PFSK-1 (cell line): Measurements from ENCODE around the gene ZNF318.

Experiments used
- FOXP2 ChIP-seq: optimal IDR thresholded peaks from 2 replicates; pipeline ENCODE3; 2011; ENCODE audit warnings: borderline replicate concordance, control low read depth, inconsistent platforms; ENCODE audit not compliant: insufficient read depth; ENCODE audit errors: extremely low read length, extremely low read depth
- POLR2AphosphoS5 ChIP-seq: IDR thresholded peaks from 2 replicates; pipeline ENCODE4 v1.6.1; 2012; ENCODE audit warnings: low read depth, mild to moderate bottlenecking, control low read depth, low read length, moderate library complexity
- REST ChIP-seq, 2 experiments: IDR thresholded peaks; 2 replicates each; pipeline versions ENCODE4 v1.6.1 to v1.8.0; 2011 to 2012; ENCODE audit warnings: low read depth in 2 of 2, low read length in 2 of 2, control low read depth in 1 of 2, inconsistent platforms in 1 of 2, mild to moderate bottlenecking in 1 of 2, moderate library complexity in 1 of 2; ENCODE audit not compliant: insufficient read depth in 1 of 2
- SIN3A ChIP-seq: IDR thresholded peaks from 2 replicates; pipeline ENCODE4 v1.6.1; 2012; ENCODE audit warnings: mild to moderate bottlenecking, low read length, moderate library complexity, borderline replicate concordance; ENCODE audit not compliant: insufficient read depth
- TAF1 ChIP-seq: IDR thresholded peaks from 2 replicates; pipeline ENCODE4 v1.6.1; 2012; ENCODE audit warnings: low read length, control low read depth, borderline replicate concordance; ENCODE audit not compliant: insufficient read depth

- TF ChIP-seq REST (IDR thresholded peaks at IDR 0.05; ENCODE audit: insufficient read depth in 1 of 2, low read depth in 2 of 2, low read length in 2 of 2), result no peak
- no peak for TF ChIP-seq POLR2AphosphoS5
- no peak for TF ChIP-seq TAF1
- TF ChIP-seq SIN3A, result no peak
- TF ChIP-seq FOXP2, result no peak
These were observed 24.2 kb upstream of the ZNF318 start for GRCh38 chr6:43393602-43394001.
